Measurements from ENCODE around the gene CDIPT.
A peak's percentile ranks its signal among the peaks of the same experiment; 100 is the strongest.

CDIPT gene

GRCh38 chr16:29811896-29812665 is 50.9 kb downstream of the CDIPT start, which contains the start of gene PRRT2:
TSS of gene PRRT2 (plus strand) at chr16:29812193. CDS start at chr16:29813055, 862 bp downstream.
- TF ChIP-seq EZH2phosphoT487 (IDR thresholded peaks at IDR 0.05; ENCODE audit: low read depth) (no peak), CTCF (IDR thresholded peaks at IDR 0.05; ENCODE audit: low read depth, low read length) (no peak)
- no peak within 1 kb of the TSS for H2AFZ ChIP-seq (ENCODE audit: low read depth, low read length)
- peak within 1 kb of the TSS; percentile 58 for H3K4me3 ChIP-seq (ENCODE audit: low read length)
- peaks cover 53% of the 10 kb centered on the region for H3K4me1 ChIP-seq (ENCODE audit: low read length)
- H4K20me1 ChIP-seq (ENCODE audit: insufficient read depth, low read length): peaks cover 25% of the 10 kb centered on the region
- peak within 1 kb of the TSS; percentile 67 for H3K4me2 ChIP-seq (ENCODE audit: low read length)
- peaks cover 30% of the 10 kb centered on the region for H3K79me2 ChIP-seq (ENCODE audit: low read length)
- H3K27ac ChIP-seq (ENCODE audit: low read length): no peak within 1 kb of the TSS
- H3K36me3 ChIP-seq (replicated peaks; ENCODE audit: low read depth, low read length): peaks cover 31% of the 10 kb centered on the region
- no peaks in the 10 kb centered on the region for H3K27me3 ChIP-seq (ENCODE audit: low read depth, low read length)
- H3K9ac ChIP-seq (ENCODE audit: low read length): peak within 1 kb of the TSS; percentile 35
- no peaks in the 10 kb centered on the region for H3K9me3 ChIP-seq (ENCODE audit: insufficient read depth, low read length)

- Histone ChIP-seq H3K27me3 (ENCODE audit: low read depth, low read length) (no peaks in the 10 kb centered on the region), H3K4me2 (ENCODE audit: low read length) (peak overlapping the region; percentile 67), H4K20me1 (ENCODE audit: insufficient read depth, low read length) (peaks cover 25% of the 10 kb centered on the region), H3K36me3 (replicated peaks; ENCODE audit: low read depth, low read length) (peaks cover 31% of the 10 kb centered on the region), H3K27ac (ENCODE audit: low read length) (no peak overlapping the region), H3K4me3 (ENCODE audit: low read length) (peak overlapping the region; percentile 58), H2AFZ (ENCODE audit: low read depth, low read length) (no peak overlapping the region), H3K79me2 (ENCODE audit: low read length) (peaks cover 29% of the 10 kb centered on the region), H3K9ac (ENCODE audit: low read length) (peak overlapping the region; percentile 35), H3K4me1 (ENCODE audit: low read length) (peaks cover 53% of the 10 kb centered on the region), H3K9me3 (ENCODE audit: insufficient read depth, low read length) (no peaks in the 10 kb centered on the region)
- no peak for TF ChIP-seq EZH2phosphoT487 (IDR thresholded peaks at IDR 0.05; ENCODE audit: low read depth)
Observed at GRCh38 chr16:29811170-29811895, 51.7 kb downstream of the CDIPT start.

GRCh38 chr16:29810699-29811169 is 52.3 kb downstream of the CDIPT start:
- Histone ChIP-seq H3K9ac (ENCODE audit: low read length) (no peak overlapping the region; the same call in 1 of the 2 replicates), H3K36me3 (replicated peaks; ENCODE audit: low read depth, low read length) (peaks cover 31% of the 10 kb centered on the region), H4K20me1 (ENCODE audit: insufficient read depth, low read length) (peaks cover 25% of the 10 kb centered on the region), H3K4me3 (ENCODE audit: low read length) (peak overlapping the region; percentile 58), H3K79me2 (ENCODE audit: low read length) (peaks cover 28% of the 10 kb centered on the region), H3K4me1 (ENCODE audit: low read length) (peaks cover 53% of the 10 kb centered on the region), H2AFZ (ENCODE audit: low read depth, low read length) (no peak overlapping the region), H3K9me3 (ENCODE audit: insufficient read depth, low read length) (no peaks in the 10 kb centered on the region), H3K27me3 (ENCODE audit: low read depth, low read length) (no peaks in the 10 kb centered on the region), H3K4me2 (ENCODE audit: low read length) (peak overlapping the region; percentile 67), H3K27ac (ENCODE audit: low read length) (no peak overlapping the region)
- TF ChIP-seq CTCF (IDR thresholded peaks at IDR 0.05; ENCODE audit: low read depth, low read length): no peak
- no peak for TF ChIP-seq EZH2phosphoT487 (IDR thresholded peaks at IDR 0.05; ENCODE audit: low read depth)

GRCh38 chr16:29809850-29810698 is 53.0 kb downstream of the CDIPT start:
- H3K27me3 ChIP-seq (ENCODE audit: low read depth, low read length): no peaks in the 10 kb centered on the region
- H2AFZ ChIP-seq (ENCODE audit: low read depth, low read length): no peak overlapping the region
- peaks cover 25% of the 10 kb centered on the region for H4K20me1 ChIP-seq (ENCODE audit: insufficient read depth, low read length)
- H3K4me3 ChIP-seq (ENCODE audit: low read length): 0 out of 2 replicates have a peak overlapping the region, but pooled peaks have one; percentile 58
- H3K79me2 ChIP-seq (ENCODE audit: low read length): peaks cover 28% of the 10 kb centered on the region
- peak overlapping the region; percentile 67; the same call in 1 of the 2 replicates for H3K4me2 ChIP-seq (ENCODE audit: low read length)
- H3K36me3 ChIP-seq (replicated peaks; ENCODE audit: low read depth, low read length): peaks cover 31% of the 10 kb centered on the region
- H3K27ac ChIP-seq (ENCODE audit: low read length): no peak overlapping the region
- H3K9ac ChIP-seq (ENCODE audit: low read length): no peak overlapping the region
- no peak for TF ChIP-seq EZH2phosphoT487 (IDR thresholded peaks at IDR 0.05; ENCODE audit: low read depth)
- no peak for TF ChIP-seq CTCF (IDR thresholded peaks at IDR 0.05; ENCODE audit: low read depth, low read length)
- H3K4me1 ChIP-seq (ENCODE audit: low read length): peaks cover 51% of the 10 kb centered on the region
- no peaks in the 10 kb centered on the region for H3K9me3 ChIP-seq (ENCODE audit: insufficient read depth, low read length)
